Body of pancreas (tissue), 4 donors: ENCODE data around the gene CETP. TPM values are rescaled to one million over a fixed set of nuclear protein-coding genes. Genes with fewer than 3 reads are reported as not detected.

Experiments used
- ATAC-seq: fragments of 150-250 bp; one replicate; pipeline ENCODE4 v1.9.1; 2016
- DNase-seq, 4 donors: peaks; one replicate each; pipeline ENCODE4 v3.0.0-alpha.2; 2019
- H3K27ac ChIP-seq, 4 donors: fragments of 200-600 bp; sonication (generic); 1 replicate in 3 of 4; 2 replicates in 1 of 4; pipeline versions ENCODE4 v1.5.1 to v1.6.1; 2016 to 2019; ENCODE audit warnings: mild to moderate bottlenecking in 1 of 4, mixed read lengths in 1 of 4, moderate library complexity in 1 of 4
- H3K27me3 ChIP-seq, 2 donors: fragments of 200-600 bp; sonication (generic); one replicate each; pipeline ENCODE4 v1.6.0; 2016; ENCODE audit warnings: mild to moderate bottlenecking in 1 of 2
- H3K36me3 ChIP-seq, 2 donors: fragments of 200-600 bp; sonication (generic); replicated peaks in 1 of 2; 2 replicates each; pipeline ENCODE4 v1.5.1; 2016; ENCODE audit warnings: low read depth in 2 of 2; ENCODE audit not compliant: insufficient read depth in 1 of 2
- H3K4me1 ChIP-seq: fragments of 200-600 bp; sonication (generic); one replicate; pipeline ENCODE4 v1.6.0; 2016
- H3K4me3 ChIP-seq, 2 donors: fragments of 200-600 bp; sonication (generic); 1 replicate in 1 of 2; 2 replicates in 1 of 2; pipeline ENCODE4 v1.5.1; 2016 to 2019
- H3K9me3 ChIP-seq, 3 donors: fragments of 200-600 bp; sonication (generic); 1 replicate in 2 of 3; 2 replicates in 1 of 3; pipeline ENCODE4 v1.5.1; 2016
- POLR2A ChIP-seq, 3 donors: fragments of 450-650 bp; IDR thresholded peaks; one replicate each; pipeline ENCODE4 v1.6.1; 2016; ENCODE audit warnings: antibody characterized with exemption in 3 of 3, mild to moderate bottlenecking in 2 of 3
- WGBS, 2 donors: methylation state at CpG; one replicate each; pipeline ENCODE4 v1.1.5; 2017; 5-methylcytosine and 5-hydroxymethylcytosine counted together
- intact Hi-C: fragments of 100-400 bp; cut with DNase I; formaldehyde crosslinking; loops from one replicate; pipeline ENCODE4 v1.15.1; 2023
- total RNA-seq, 2 donors: library from RNA; depleted of rRNA; stranded (reverse); fragments of >200 nt; gene quantifications; one replicate each; pipeline ENCODE4 v1.1.0, GENCODE V29; 2016
- TF ChIP-seq, protein P1 (sequence below), 7 experiments: fragments of 450-650 bp in 4 of 7; fragments of 200-600 bp in 3 of 7; sonication (generic) in 3 of 7; IDR thresholded peaks; one replicate each; pipeline ENCODE4 v1.5.1; 2016 to 2019; ENCODE audit warnings: antibody characterized with exemption in 7 of 7

CETP gene
- total RNA-seq, 2 donors from 2014 or later = 0.66 TPM; not detected in 1

- ATAC-seq (no peak), DNase-seq (no peak)
- Histone ChIP-seq H3K9me3 (no peaks in the 10 kb centered on the region), H3K27me3 (no peaks in the 10 kb centered on the region), H3K27ac (no peak overlapping the region), H3K4me3 (no peak overlapping the region), H3K4me1 (no peaks in the 10 kb centered on the region), H3K36me3 (peaks cover 0 to 2% of the 10 kb centered on the region in 2 donors)
- intact Hi-C loops = no loop called here
- 79 to 83% methylated on average over 5 of the region's 5 CpGs for WGBS, 2 donors
- TF ChIP-seq, protein P1, sequence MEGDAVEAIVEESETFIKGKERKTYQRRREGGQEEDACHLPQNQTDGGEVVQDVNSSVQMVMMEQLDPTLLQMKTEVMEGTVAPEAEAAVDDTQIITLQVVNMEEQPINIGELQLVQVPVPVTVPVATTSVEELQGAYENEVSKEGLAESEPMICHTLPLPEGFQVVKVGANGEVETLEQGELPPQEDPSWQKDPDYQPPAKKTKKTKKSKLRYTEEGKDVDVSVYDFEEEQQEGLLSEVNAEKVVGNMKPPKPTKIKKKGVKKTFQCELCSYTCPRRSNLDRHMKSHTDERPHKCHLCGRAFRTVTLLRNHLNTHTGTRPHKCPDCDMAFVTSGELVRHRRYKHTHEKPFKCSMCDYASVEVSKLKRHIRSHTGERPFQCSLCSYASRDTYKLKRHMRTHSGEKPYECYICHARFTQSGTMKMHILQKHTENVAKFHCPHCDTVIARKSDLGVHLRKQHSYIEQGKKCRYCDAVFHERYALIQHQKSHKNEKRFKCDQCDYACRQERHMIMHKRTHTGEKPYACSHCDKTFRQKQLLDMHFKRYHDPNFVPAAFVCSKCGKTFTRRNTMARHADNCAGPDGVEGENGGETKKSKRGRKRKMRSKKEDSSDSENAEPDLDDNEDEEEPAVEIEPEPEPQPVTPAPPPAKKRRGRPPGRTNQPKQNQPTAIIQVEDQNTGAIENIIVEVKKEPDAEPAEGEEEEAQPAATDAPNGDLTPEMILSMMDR (IDR thresholded peaks at IDR 0.05) = no peak
- no peak for TF ChIP-seq POLR2A (IDR thresholded peaks at IDR 0.05)
Measured at GRCh38 chr16:57032931-57033330, 71.2 kb downstream of the CETP start.

Other genes with a start within 250 kb of the CETP start
- gene NUP93, start 231.8 kb upstream of the CETP start, total RNA-seq = 10 to 100 TPM; 12.2 to 19.1 TPM
- not detected for gene SLC12A3, start 96.7 kb upstream of the CETP start, total RNA-seq
- gene HERPUD1, start 29.8 kb upstream of the CETP start, total RNA-seq = 100 to 1,000 TPM; 211 to 293 TPM
- gene NLRC5, start 27.6 kb downstream of the CETP start, total RNA-seq = 10 to 100 TPM in 1 of 2 donors, 1 to 10 TPM in 1; 8.3 to 23.4 TPM
- gene CPNE2, start 130.6 kb downstream of the CETP start, total RNA-seq = 10 to 100 TPM in 1 of 2 donors, 1 to 10 TPM in 1; 8.8 to 16.5 TPM
- 10 to 100 TPM; 26.7 to 32.9 TPM for gene PSME3IP1, start 224.1 kb downstream of the CETP start, total RNA-seq
- gene RSPRY1, start 224.4 kb downstream of the CETP start, total RNA-seq = 10 to 100 TPM; 13.8 to 31.4 TPM